Glomerular visceral epithelial cell (primary cell): ENCODE measurements around the gene ZNF580.

Source experiments
- DNase-seq: peaks from one replicate; pipeline ENCODE4 v3.0.0-alpha.2; 2016; ENCODE audit errors: extremely low spot score

Gene ZNF580

DNA sequence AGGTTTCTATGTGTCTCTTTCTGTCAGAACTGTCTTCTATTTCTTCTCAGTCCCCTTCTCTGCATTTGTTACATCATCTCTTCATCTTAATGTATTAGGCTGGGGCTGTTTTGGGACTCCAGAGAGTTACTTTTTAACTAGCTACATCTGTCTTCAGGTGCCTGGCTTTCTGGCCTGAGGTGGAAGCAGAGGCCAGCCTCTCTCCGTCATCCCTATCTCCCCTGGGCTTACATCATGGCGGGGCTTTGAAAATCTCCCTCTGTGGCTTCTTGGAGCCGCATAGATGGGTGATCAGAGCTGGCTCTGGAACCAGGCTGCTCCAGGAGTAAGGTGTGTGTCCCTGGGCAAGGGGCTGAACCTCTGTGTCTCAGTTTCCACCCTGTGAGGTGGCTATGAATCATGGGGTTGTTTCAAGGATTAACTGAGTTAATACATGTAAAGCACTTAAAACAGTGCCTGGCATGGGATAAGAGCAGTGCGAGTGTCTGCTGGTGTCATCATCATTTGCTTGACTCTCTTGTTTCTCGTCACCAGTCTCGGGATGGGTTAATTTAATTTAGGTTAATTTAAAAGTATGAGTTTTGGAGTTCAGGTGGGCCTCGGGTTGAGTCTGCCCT lies 36.2 kb downstream of the ZNF580 start:
- DNase-seq, result no peak

DNA sequence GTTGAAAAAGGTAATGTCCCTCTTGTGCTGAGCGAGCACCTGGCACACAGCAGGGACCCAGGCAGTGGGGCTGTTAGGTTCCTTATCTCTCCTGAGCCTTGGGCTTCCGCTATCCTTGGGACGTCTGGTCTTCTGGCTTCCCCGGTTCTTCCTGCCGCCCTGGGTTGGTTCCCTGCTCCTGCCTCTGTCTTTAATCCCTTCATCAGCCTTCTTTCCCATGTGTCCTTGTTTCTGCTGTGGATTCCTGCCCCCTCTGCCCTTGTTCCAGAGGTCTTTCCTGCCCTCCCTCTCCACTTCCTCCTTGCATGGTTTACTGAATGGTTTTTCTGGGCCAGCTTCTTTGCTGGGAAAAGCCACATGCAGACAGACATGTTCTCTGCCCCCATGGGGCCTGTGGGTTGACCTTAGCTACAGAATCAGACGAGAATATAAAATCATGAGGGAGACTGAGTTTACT lies 36.8 kb downstream of the ZNF580 start:
- DNase-seq, result no peak

DNA sequence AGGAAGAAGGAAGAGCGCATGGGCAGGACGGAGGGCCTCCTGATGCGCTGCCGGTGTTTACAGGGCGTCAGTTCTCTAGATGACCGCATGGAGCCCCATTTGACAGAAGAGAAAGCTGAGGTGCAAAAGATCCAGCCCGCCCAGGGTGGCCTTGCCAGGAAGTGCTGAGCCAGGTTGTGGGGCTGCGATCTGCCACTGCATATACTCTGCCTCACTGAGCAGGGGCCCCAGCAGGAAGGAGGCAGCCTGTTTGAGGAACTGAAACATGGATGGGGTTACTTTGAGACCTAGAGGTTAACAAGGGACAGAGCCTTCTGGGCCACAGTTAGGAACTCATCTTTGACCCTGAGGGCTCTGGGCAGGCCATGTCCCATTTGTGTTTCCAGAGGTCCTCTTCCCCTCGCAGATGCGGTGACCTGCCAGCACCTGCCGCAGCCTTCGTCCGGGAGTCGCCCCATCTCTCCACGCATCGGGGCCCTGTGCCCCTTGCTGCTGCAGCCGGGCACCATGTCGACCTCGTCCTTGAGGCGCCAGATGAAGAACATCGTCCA lies 37.4 kb downstream of the ZNF580 start:
- no peak for DNase-seq

DNA sequence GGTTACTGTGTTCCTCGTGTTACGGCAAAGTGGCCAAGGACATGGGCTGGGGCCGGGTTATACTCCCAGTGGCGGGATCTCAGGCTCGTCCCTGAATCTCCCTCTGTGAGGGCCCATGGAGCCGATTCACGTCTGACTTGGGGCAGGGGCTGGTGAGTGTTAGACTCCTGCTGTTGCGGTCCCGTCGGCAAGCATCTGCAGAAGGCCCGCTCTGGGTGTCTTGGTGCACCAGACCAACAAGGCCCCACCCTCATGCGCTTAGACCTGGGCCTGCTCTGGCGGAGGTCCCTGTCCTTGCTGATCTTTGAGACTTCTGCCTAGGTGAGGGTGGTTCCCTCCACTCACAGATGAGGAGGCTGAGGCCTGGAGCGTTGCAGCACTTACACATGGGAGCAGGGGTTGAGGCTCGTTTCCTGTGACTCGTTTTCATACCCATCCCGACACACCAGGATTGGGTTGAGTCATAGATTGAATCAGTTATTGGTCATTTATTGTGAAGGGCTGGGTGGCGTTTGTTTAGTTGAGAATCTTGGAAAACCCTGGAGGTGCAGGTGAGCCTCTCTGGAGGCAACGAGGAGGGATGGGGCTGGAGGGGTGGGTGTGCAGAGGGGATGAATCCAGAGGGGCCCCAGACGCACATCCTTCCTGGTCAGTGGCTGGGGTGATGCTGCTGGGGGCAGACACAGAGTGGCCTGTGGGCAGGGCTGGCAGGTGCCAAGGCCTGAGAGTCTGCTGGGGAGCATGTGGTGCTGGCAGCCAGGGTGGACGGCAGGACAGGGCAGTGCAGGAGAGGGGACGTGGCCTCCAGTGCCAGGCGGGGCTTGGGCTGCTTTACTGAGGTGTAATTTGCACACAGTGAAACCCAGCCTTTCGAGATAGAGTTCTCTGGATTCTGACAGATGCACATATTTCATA lies 38.8 kb downstream of the ZNF580 start:
- no peak for DNase-seq

DNA sequence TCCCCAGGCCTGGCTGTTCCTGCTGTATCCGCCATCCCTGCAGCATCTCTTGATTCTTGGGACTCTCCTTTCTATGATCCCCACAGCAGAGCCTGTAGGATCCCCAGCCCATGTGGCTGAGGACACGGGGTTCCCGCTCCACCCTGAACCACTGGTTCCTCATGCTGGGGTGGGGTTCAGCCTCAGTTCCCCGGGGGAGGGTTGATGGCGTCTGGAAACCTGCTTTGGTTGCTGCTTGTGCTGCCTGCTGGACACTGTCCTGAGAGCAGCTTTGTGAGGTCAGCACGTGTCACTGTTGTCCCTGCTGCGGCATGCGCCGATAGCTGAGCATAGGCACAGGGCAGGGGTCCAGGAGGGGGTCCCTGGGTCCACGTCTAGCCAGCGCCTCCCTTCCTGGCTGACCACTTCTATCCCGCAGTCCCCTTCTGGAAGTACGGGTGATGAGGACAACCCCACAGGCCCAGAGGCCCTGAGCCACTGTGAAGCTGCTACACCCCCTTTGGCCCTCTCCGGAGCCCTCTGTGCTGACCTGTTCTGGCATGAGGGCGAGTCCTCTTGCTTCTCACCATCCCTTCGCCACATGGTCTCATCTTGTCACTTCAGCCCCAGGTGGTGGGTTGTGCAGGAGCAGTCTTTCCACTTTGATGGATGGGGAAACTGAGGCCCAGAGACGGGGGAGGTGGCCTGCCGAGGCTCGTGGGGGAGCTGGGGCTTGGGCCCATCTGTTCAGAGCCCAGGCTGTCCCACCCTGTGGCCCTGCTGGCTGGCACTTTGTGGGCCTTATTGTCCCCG lies 39.7 kb downstream of the ZNF580 start:
- no peak for DNase-seq

GRCh38 chr19:55681131-55682092 lies 40.6 kb downstream of the ZNF580 start:
- DNase-seq, result peak; percentile 64

DNA sequence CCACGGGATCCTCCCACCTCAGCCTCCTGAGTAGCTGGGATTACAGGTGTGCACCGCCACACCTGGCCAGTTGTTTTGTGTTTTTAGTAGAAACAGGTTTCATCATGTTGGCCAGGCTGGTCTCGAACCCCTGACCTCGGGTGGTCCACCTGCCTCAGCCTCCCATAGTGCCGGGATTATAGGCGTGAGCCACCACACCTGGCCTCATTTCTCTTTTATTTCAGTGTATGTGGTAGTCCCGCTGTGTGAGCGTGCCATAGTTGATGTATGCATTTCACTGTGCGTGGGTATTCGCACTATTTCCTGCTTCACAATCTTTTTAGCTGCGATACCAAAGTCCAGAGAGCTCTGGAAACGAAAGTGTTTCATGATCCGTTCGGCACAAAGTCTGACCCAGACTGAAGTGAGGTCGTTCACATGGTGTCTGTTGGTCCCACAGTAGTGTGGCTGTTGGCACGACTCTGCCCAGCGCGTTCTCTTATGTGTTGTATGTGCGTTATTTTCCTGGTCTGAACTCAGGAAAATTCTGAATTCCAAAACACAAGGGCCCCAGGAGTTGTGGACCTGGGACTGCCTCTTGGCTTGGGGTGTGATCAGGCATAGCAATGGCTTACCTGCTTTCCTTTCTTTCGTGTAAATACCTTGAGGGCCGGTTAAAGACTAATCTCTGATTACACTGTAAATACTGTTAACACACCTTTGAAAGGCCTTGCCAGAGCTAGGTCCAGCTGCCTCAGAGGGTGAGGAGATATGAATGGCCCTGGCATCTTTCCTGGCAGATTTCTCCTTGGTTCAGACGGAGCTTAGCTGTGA lies 42.9 kb downstream of the ZNF580 start:
- DNase-seq, result no peak

- DNase-seq, result no peak
Observed at GRCh38 chr19:55684946-55685681, 44.3 kb downstream of the ZNF580 start.

GRCh38 chr19:55685776-55686175 lies 45.0 kb downstream of the ZNF580 start:
- DNase-seq, result no peak

GRCh38 chr19:55686311-55687050 lies 45.7 kb downstream of the ZNF580 start:
- DNase-seq, result no peak

DNA sequence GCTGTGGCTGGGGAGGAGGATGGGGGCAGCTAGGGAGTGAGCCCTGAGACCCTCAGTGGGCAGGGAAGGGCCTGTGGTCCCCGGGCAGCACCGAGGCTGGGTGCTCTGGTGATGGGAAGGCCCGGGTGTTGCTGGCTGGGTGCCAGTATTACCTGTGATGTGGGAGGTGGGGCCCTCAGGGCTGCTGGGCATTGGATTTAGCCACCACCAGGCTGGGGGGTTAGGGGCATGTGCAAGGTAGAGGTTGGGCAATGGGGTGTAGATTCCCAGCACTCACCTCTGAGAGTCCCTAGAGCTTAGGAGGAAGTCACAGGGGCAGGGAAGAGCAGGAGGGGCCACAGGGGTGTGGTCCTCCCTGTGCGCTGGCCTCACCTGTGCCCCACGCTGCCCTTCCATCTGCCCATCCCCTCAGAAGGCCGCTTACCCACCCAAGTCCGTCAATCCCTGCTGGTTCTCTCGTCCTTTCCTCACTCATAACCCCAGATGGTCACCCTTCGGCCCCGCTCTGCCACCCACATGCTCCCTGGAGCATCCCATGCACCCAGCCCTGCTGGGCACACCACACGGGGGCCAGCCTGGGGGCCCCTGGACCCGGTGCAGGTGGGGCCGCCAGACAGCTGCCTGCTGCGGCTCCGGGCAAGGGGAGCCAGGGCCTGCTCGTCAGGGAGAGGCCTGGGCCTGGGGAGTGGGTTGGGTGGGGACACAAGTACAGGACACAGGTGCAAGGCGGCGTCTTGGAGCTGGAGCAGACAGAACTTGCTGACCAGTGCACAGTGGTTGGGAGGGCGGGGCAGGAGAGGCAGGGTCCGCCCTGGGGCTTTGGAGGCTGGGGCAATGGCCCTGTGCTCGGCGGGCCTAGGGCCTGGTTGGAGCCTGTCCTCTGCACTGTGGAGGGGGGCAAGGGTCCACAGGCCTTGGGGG lies 46.7 kb downstream of the ZNF580 start:
- DNase-seq, result no peak

GRCh38 chr19:55688422-55689218 lies 47.8 kb downstream of the ZNF580 start:
- no peak for DNase-seq

DNA sequence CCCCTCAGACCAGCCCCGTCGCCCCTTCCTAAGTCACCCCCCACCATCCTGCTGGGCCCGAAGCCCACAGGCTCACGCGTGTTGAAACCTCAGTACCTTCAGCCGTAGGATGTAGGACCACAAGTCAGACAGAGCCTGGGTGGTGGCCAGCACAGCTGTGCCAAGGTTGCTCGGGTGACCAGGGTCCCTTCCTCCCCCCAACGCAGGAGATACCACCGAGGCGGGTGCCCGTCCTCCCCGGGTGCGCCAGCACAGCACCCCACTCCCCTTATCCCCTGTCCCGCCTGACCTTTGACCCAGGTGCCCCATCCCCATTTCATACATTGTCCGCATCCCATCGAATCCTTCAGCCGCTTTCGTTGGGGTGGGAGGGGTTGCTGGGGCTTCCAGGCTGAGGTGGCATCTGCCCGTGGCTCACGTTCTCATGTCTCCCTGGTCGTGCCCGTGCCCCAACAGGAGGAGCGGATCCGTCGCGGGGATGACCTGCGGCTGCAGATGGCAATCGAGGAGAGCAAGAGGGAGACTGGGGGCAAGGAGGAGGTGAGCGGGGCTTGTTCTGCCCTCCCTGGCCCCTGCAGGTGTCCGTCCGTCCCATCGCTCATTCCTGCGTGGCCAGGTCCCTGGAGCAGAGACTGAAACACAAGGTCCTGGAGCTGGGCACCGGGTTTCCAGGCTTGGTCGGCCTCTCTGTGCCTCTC lies 48.8 kb downstream of the ZNF580 start:
- no peak for DNase-seq

- DNase-seq, result no peak
Observed at GRCh38 chr19:55690109-55690768, 49.4 kb downstream of the ZNF580 start.

GRCh38 chr19:55690769-55691545 lies 50.2 kb downstream of the ZNF580 start:
- DNase-seq, result no peak
